ENCODE measurements around the gene SVIP.

The SVIP gene

GRCh38 chr11:22829231-22830081 is at the start of gene SVIP:
TSS of gene SVIP (minus strand) at chr11:22829801. CDS start at chr11:22829748, 53 bp downstream.
- peak; percentile 47 for DNase-seq

DNA sequence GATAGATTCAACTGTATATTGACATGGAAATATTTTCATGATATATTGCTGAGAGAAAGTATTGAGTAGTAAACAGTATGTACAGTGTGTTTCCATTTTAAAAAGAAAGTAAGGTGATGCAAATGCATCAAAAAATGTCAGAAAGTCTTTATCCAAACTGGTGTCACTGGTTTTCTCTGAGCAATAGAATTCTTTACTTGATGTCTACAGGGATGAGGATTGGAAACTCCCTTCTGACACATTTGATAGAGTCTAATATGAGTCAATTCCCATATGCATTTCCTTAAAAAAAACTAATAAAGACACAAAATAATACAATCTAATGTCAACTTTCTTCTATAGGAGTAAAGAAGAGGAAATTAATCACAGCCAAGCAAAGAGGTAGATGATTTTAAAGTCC is 49.0 kb upstream of the SVIP start:
- DNase-seq: no peak

GRCh38 chr11:22878039-22878438 is 48.4 kb upstream of the SVIP start:
- DNase-seq: no peak

DNA sequence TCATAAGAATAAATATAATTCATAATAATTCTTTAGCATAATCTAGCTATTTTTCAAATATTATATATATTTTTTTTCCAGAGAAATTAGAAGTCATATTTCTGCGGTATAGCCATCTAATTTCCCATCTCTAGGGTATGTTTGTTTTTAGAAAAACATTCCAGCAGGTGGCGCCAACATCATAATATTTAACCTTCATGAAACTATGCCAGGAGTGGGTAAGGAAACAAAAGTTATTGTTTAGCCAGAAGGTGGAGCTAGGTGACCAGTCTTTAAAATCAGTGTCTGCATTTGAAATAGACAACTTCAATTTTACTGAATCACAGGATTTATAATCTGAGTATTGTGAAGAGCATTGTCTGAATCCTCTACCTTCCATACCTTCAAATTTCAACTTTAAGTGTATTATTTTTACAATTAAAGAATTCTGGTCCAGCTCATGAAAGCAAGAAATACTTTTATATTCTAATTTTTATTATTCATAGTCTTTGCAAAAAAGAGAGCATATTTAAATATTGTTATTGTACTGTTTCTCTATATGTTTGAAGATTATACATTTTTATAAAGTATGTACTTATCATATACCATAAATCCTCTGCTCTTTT is 46.4 kb upstream of the SVIP start:
- DNase-seq: peak; percentile 20

GRCh38 chr11:22869325-22869724 is 39.7 kb upstream of the SVIP start:
- DNase-seq: no peak

- DNase-seq: no peak
Measured at GRCh38 chr11:22860241-22860640, 30.6 kb upstream of the SVIP start, which contains the start of gene CCDC179. TSS of gene CCDC179 (minus strand) at chr11:22860474. CDS start at chr11:22860421, 53 bp downstream.

GRCh38 chr11:22859756-22860155 is 30.2 kb upstream of the SVIP start:
- no peak for DNase-seq

DNA sequence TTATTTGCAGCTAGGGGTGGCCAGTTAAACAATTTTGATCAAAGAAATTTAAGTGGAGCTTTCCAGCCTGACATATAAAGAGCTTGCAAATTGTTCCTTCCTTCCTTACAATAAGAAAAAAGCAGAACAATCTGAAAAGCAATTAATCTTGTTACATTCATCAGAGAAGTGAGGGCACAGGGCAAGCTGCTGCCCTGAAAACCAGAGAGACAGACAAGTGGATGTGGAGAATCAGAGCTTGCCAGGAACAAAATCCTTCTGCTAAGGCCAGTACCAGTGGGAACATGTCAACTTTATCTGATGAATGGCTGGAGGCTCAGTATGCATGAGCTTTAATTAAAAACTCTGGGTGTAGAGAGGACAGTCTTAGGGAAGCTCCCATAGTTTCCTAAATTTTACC is 21.9 kb upstream of the SVIP start:
- DNase-seq: no peak

DNA sequence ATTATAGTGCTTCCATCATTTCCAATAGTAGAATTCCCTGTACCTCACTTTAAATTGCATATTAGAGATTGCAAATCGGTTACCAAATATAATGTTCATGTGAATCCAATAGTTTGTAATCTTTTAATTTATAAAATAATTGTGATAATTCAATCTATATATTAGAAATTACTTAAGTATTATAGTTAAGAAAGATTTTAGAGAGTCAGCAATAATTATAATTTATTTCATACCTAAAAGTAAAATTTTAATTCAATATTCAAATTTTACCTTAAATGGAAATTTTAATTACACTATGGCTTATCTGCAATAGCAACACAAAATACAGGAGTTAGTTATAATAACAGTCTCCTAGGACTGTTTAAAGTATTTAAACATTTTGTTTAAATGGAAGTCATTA is 17.1 kb upstream of the SVIP start:
- DNase-seq: no peak

GRCh38 chr11:22832315-22833015 is 2.9 kb upstream of the SVIP start:
- DNase-seq: no peak

DNA sequence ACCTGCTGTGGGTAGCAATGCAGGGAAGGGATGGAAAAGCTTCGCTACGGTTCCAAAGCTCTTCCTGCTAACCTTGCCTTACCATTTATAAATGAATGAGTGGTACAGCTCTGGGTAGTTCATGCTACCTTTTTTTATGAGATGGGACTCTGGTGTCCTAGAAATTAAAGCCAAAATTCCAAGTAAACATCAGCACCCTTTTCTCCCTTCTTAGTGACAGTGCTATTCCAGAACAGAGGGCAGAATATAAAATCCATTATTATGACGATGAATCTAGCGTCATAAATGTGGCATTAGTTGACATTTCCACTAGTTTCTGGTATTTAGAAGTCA is 447 bp upstream of the SVIP start:
- DNase-seq: no peak

DNA sequence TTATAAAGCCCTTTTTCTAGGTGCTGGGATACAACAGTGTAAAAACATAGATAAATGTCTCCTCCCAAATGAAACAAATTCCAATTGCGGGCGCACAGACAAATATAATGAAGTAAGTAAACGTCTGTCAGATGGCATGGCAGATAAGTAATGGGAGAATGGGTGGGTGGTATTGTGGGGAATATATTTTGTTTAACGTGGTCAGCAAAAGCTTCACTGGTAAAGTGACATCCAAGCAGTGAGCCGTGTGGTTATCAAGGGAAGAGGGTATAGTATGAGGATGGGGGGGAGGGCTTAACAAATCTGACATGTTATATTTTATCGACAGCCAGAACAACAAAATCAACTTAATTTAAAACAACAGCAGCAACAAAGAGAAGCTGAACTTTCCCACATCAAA is 1.2 kb downstream of the SVIP start:
- DNase-seq: no peak

DNA sequence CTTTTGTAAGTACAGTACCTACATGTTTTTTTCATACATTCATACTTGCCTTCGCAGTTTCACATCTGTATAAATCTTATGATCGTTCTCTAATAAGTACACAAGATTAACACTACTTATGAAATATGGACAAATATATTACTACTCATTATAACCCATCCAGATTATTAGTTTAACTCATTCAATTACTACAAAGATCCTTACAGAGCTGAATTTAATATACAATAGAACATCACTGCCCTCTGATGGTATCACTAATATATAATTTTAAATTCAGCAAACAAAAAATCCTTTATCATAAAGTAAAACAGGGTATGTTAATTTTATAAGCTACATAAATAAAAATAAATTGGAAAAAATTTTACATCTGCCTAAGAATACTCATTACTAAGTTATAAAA is 7.4 kb downstream of the SVIP start:
- no peak for DNase-seq

- DNase-seq: no peak
Measured at GRCh38 chr11:22809893-22810292, 19.7 kb downstream of the SVIP start.

- no peak for DNase-seq
Measured at GRCh38 chr11:22808571-22809197, 20.9 kb downstream of the SVIP start.

- no peak for DNase-seq
Measured at GRCh38 chr11:22807855-22808570, 21.6 kb downstream of the SVIP start.

GRCh38 chr11:22807391-22807790 is 22.2 kb downstream of the SVIP start:
- no peak for DNase-seq

DNA sequence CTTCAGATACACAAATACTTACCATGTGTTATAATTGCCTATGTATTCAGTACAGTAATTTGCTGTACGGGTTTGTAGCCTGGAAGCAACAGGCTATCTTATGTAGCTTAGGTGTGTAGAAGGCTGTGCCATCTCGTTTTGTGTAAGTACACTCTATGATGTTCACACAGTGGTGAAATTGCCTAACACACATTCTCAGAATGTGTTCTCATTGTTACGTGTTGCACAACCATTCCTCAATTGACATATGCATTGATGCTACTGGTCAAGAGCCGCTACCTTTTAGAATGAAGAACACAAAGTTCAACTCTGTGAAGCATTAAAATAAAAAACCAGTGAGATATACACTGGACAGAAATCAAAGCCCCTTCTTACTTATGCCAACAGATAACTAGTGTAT is 26.7 kb downstream of the SVIP start:
- no peak for DNase-seq

DNA sequence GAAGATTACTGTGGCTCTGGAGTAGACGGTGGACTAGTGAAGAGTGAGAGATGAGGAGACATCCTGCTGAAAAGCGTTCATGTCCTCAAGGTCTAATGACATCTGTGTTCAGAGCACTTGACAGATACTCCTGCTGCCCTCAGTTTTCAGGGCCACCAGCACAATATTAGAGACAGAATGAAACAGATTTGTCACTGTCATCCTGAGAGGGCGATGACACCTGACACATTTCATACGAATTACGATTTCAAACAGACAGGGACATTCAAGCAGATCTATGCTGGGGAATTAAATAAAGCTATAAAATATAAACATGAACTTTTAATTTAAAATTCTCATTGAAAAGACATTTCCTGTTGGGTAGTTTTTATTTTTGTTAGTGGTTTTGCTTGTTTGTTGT is 29.1 kb downstream of the SVIP start:
- no peak for DNase-seq

- no peak for DNase-seq
Measured at GRCh38 chr11:22798901-22799300, 30.7 kb downstream of the SVIP start.

DNA sequence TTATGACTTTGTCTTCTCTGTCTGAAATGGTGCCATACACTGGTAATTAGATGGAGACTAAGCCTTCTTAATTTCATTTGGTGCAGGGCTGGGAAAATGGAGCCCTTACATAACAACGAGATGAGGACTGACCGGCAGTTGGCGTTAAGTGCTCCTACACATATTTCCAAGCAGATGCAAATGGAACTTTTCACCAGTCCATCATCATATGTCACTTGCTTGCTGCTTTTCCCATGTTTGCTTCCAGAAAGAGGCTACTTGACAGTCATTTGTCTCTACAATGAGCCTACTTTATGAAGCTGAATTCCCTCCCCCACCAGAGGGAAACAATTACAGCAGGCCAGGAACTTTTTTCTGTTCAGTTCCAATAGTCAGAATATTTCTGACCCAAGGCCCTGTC is 32.6 kb downstream of the SVIP start:
- DNase-seq: no peak

DNA sequence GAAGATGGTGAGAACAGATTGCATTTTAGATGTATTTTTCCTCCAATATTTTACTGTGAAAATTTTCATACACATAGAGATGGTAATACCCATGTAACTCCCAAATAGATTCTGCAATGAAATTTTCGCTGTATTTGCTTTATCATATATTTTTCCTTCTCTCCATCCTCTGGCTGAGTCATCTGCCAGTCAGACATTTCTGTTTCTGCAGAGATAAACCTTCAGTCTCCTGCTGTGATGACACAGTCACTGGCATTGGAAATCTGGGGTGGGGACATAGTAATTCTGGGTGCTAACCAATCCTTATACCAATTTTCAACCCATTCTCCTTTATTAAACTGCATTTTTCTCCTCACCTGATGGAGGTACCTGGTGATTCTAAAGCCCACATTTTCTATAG is 33.7 kb downstream of the SVIP start:
- DNase-seq: no peak

- no peak for DNase-seq
Measured at GRCh38 chr11:22792497-22792896, 37.1 kb downstream of the SVIP start.
